Stimulated activated naive CD8-positive, alpha-beta T cell treated with anti-CD3 and anti-CD28 coated beads, Interleukin-15, Interleukin-2, amounts not matched to agents 100 U/mL and 50 U/mL, for 24 hours (primary cell): Measurements from ENCODE around the gene OGFOD1.
A peak's percentile ranks its signal among the peaks of the same experiment; 100 is the strongest.

ENCODE experiments used
- ATAC-seq: fragments of 150-1000 bp; cut with Tn5 transposase; one replicate; pipeline ENCODE4 v1.10.0; 2021
- DNase-seq: peaks from one replicate; pipeline ENCODE4 v3.0.0; 2021

Gene OGFOD1

GRCh38 chr16:56428091-56428490 is 23.3 kb upstream of the OGFOD1 start:
- DNase-seq (no peak), ATAC-seq (no peak)

DNA sequence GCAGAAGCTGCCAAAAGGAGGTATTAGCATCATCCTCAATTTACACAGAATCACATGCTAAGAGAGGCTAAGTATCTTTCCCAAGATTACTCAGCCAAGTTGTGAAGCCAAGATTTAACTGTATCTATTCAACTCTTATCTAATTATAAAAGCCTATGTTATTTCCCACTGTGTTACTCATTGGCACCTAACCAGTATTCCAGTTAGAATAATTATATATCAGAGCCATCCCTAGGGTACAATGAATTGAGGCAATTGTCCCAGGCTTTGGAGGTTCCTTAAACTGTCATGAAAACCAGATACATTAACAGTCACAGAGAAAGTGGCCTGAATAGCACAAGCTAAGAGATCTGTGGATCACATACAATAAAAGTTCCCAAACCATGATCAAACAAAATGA is 15.1 kb upstream of the OGFOD1 start:
- DNase-seq (no peak), ATAC-seq (no peak)

GRCh38 chr16:56438038-56438437 is 13.3 kb upstream of the OGFOD1 start:
- ATAC-seq (no peak), DNase-seq (no peak)

- ATAC-seq = no peak
- DNase-seq = no peak
Measured at GRCh38 chr16:56447286-56447685, 4.1 kb upstream of the OGFOD1 start.

DNA sequence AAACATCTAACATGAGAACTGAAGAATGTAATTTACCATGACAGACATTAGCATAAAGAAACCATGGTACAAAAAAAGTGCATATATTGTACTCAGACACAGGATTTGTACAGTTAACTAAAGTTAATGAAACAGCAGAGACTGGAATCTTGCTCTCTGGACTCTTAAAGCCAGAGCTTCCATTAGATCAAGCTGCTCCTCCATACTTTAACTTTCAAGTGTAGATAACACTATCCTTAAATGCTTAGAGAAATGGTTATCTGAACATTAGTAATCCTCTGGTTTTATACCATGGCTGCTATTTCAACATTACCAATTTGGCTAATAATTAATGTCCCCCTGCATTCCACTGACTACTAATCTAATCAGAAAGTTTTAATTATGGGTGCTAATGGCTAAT is 3.3 kb upstream of the OGFOD1 start:
- ATAC-seq = no peak
- no peak for DNase-seq

- no peak for DNase-seq
- ATAC-seq = no peak
Measured at GRCh38 chr16:56450275-56450985, 924 bp upstream of the OGFOD1 start.

DNA sequence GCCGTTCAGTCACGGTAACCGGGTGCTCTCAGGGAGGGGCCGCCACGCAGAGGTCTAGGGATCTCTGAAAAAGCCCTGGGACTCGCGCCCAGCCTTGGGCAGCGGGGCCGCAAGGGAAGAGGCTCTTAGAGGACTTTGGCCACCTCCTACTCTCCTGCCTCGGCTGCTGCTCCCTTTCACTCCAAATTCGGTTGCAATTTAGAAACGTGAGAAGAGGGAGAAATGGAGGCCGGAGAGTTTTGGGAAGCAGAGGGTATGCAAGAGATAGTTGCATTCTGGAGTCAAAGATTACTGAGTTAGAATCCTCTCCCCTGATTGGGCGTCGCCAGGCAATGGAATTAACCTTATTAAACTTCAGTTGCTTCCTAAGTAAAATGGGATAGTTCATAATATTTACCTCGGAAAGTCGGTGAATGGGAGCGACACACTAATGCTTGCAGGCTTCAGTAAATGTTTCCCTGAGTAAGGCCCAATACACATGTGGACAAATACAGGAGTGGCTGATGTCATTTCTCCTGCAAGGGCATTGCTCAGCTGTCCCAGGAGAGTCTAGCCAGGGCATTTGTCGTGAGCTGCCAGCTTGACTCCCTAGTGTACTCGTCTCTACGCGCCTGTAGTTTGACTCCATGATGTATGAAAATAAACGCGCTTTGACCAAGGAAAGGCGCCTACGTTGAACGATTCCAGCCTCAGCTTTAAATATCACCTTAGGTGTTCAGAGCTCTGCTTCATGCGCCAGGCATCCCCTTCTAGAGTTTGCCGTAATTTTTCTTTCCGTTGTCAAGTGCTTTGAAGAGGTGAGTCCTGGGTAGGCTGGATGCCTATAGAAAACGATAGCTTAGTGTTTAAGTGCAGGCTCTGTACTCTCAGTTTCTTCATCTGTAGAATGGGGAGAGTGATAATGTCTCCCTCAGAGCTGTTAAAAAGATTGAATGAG is 667 bp downstream of the OGFOD1 start:
- peak; percentile 26 for ATAC-seq
- DNase-seq = no peak

- ATAC-seq (no peak), DNase-seq (no peak)
Measured at GRCh38 chr16:56457927-56458470, 6.6 kb downstream of the OGFOD1 start.

DNA sequence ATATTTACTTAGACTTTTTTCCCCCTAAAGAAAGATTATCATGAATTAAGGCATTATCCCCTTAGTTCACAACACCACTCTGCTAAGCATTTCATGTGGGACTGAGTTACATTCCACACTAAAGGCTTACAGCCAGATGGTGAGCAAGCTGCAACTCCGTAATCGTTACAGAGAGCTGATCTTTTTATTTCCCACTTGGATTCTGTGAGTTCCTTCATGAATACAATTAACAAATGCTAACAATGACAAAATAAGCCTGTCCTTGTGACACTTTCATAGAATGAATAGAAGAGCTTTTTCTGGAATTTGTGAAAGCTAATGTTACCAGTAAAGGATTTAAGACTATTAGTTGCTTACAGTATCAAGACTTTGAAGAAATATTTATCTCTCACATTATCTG is 8.7 kb downstream of the OGFOD1 start:
- no peak for DNase-seq
- ATAC-seq = no peak

GRCh38 chr16:56462064-56462796 is 10.9 kb downstream of the OGFOD1 start:
- no peak for ATAC-seq
- no peak for DNase-seq

DNA sequence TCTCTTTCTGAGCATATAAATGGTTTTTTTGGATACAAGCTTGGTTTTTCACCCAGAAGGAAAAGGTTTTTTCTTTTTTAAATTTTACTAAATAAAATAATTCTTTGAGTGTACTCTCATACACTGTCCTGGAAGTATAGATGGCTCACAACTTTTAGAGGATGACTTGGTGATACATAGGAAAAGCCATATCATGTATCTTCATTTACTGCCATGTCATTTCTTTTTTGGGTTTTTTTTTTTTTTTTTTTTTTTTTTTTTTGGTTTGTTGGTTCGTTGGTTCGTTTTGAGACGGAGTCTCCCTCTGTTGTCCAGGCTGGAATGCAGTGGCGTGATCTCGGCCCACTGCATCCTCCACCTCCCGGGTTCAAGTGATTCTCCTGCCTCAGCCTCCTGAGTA is 11.8 kb downstream of the OGFOD1 start:
- DNase-seq (no peak), ATAC-seq (no peak)

GRCh38 chr16:56466344-56466743 is 15.0 kb downstream of the OGFOD1 start:
- ATAC-seq = no peak

DNA sequence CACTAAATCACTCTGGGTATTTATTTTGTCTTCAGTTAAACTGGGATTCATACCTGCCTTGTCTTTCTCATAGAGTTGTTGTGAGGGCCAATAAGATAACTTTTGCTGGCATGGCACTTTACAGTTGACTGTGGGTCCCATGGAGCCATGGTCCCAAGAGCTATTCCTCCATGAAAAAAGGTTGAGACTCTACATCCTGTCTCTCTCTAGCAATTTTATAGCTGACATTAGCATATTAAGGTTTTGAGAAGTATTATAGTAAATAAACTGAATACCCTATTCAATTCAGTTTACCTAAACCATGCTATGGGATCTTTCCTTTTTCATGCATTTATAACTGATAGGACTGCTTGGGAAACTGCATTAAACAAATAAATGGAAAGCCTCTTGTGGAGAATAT is 17.4 kb downstream of the OGFOD1 start:
- no peak for ATAC-seq

More at GRCh38 chr16:56466344-56466743, 15.0 kb downstream of the OGFOD1 start:
- no peak for DNase-seq

DNA sequence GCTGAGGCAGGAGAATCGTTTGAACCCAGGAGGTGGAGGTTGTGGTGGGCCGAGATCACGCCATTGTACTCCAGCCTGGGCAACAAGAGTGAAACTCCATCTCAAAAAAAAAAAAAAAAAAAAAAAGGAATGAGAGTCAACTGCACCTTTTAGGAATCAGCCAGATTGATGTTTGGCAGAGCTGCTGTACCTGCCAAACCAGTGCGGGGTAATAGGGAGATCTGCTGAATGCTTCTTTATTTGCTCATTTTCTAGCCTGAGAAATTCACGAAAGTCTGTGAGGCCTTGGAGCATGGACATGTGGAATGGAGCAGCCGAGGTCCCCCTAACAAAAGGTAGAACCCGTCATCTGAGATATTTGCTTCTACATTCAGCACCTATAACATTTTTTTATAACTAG is 18.4 kb downstream of the OGFOD1 start:
- no peak for ATAC-seq
- DNase-seq = no peak

More for the DNA sequence above, 17.4 kb downstream of the OGFOD1 start:
- no peak for DNase-seq

- ATAC-seq (no peak), DNase-seq (no peak)
Measured at GRCh38 chr16:56470232-56470631, 18.9 kb downstream of the OGFOD1 start.

DNA sequence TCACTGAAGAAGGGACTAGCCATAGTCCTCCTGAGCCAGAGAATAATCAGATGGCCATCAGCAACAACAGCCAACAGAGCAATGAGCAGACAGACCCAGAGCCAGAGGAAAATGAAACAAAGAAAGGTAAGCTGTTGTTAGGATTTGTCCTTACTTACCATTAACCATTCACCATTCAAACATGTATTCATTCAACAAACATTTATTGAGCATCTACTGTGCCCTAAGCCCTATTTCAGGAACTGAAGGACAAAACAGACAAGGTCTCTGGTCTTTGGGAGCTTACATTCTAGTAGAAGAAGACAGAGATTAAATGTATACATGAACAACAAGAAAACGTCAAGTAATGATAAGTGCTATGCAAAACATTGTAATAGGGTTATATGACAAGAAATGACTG is 19.3 kb downstream of the OGFOD1 start:
- DNase-seq = no peak
- no peak for ATAC-seq

DNA sequence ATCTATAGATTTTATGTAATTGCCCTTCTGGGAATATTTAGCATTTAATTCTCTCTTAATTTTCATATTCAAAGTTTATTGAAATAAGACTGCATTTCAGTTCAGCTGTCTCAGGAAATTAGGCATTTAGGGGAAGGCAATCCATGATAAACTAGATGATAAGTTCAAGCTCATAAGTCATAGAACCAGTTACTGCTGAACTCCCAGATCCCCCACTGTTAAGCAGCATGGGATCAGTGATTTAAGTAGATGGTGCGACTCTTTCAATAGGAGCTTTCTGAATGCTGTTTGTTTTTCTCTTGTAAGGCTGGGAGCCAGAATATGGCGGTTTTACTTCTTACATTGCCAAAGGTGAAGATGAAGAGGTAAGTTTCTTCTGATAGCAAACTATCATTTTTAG is 23.8 kb downstream of the OGFOD1 start:
- no peak for ATAC-seq
- no peak for DNase-seq

- DNase-seq = no peak
- ATAC-seq = peak; percentile 79
Measured at GRCh38 chr16:56477096-56477878, 25.9 kb downstream of the OGFOD1 start.

- no peak for DNase-seq
- ATAC-seq = peak; percentile 54
Measured at GRCh38 chr16:56478281-56479049, 27.1 kb downstream of the OGFOD1 start.

DNA sequence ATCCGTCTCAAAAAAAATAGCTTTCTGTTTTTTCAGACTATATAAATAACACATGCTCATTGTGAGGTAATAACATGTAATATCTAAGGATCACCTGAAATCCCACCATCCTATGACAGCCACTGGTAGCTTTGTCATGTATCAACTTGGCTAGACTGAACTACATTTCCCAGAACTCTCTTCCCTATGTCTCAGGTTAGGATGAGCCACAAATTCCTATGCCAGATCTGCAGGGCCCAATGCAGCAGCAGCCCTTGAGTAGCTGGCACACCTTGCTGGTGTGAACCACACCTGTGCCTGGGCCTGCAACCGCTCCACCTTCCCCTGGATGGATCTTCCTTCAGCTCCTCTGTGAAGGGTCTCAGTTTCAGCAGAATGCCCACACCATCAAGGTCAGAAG is 28.1 kb downstream of the OGFOD1 start:
- no peak for ATAC-seq

More for the DNA sequence above, 28.1 kb downstream of the OGFOD1 start:
- DNase-seq = no peak
